CD4-positive, alpha-beta T cell (primary cell): ENCODE results near the gene COX4I2. TPM values are rescaled to one million over a fixed set of nuclear protein-coding genes. Genes with fewer than 3 reads are reported as not detected.
A peak's percentile ranks its signal among the peaks of the same experiment; 100 is the strongest.

Experiments
- ATAC-seq: fragments of 200-7000 bp; cut with Tn5 transposase; one replicate; pipeline ENCODE4 v1.10.0; 2022; ENCODE audit warnings: mild to moderate bottlenecking; ENCODE audit not compliant: poor library complexity
- CTCF ChIA-PET: fragments of 350-600 bp; sonication (Branson Sonifier 250); formaldehyde crosslinking; loops from one replicate; lab custom pipeline; 2021; ENCODE audit warnings: antibody characterized with exemption, inconsistent platforms; lab: Charles Lee
- POLR2A ChIA-PET: fragments of 350-600 bp; sonication (Branson Sonifier 250); formaldehyde crosslinking; loops from one replicate; lab custom pipeline; 2021; ENCODE audit warnings: antibody characterized with exemption, inconsistent platforms; lab: Charles Lee
- DNase-seq, 14 experiments: peaks; one replicate each; pipeline ENCODE4 v3.0.0-alpha.2; 2013 to 2020; ENCODE audit warnings: mixed read lengths in 2 of 14
- H3K27ac ChIP-seq, 2 donors: one replicate each; pipeline versions ENCODE4 v1.5.1 to v1.7.0; 2013; ENCODE audit warnings: low read length in 2 of 2, low read depth in 1 of 2, mild to moderate bottlenecking in 1 of 2
- H3K27me3 ChIP-seq, 2 experiments: 1 replicate in 1 of 2; 2 replicates in 1 of 2; pipeline versions ENCODE4 v1.6.1 to v1.7.0; 2013; ENCODE audit warnings: low read length in 2 of 2, control low read depth in 1 of 2, mild to moderate bottlenecking in 1 of 2, moderate library complexity in 1 of 2; ENCODE audit not compliant: insufficient read depth in 2 of 2, control insufficient read depth in 1 of 2
- H3K36me3 ChIP-seq: one replicate; pipeline ENCODE4 v1.6.1; 2013; ENCODE audit warnings: low read length, control low read depth; ENCODE audit not compliant: insufficient read depth
- H3K4me1 ChIP-seq: one replicate; pipeline ENCODE4 v1.6.1; 2013; ENCODE audit warnings: low read length, control low read depth; ENCODE audit not compliant: insufficient read depth
- H3K4me3 ChIP-seq: one replicate; pipeline ENCODE4 v1.5.1; 2013; ENCODE audit warnings: mild to moderate bottlenecking, low read length, moderate library complexity
- H3K9me3 ChIP-seq, 2 experiments: 1 replicate in 1 of 2; 2 replicates in 1 of 2; pipeline versions ENCODE4 v1.6.1 to v1.7.0; 2013; ENCODE audit warnings: low read length in 2 of 2, mild to moderate bottlenecking in 2 of 2, control low read depth in 1 of 2, moderate library complexity in 1 of 2; ENCODE audit not compliant: control insufficient read depth in 1 of 2, insufficient read depth in 1 of 2
- H3K27ac Mint-ChIP-seq: one replicate; pipeline ENCODE4 v1.8.0; 2020; ENCODE audit warnings: mixed read lengths
- H3K27me3 Mint-ChIP-seq: one replicate; pipeline ENCODE4 v1.8.0; 2021; ENCODE audit warnings: mixed read lengths
- H3K36me3 Mint-ChIP-seq: one replicate; pipeline ENCODE4 v1.8.0; 2021; ENCODE audit warnings: low read depth, mixed read lengths
- H3K4me1 Mint-ChIP-seq: one replicate; pipeline ENCODE4 v1.8.0; 2021; ENCODE audit warnings: low read depth, mixed read lengths
- H3K4me3 Mint-ChIP-seq: one replicate; pipeline ENCODE4 v1.8.0; 2020; ENCODE audit warnings: mild to moderate bottlenecking, mixed read lengths
- H3K9me3 Mint-ChIP-seq: one replicate; pipeline ENCODE4 v1.8.0; 2020; ENCODE audit warnings: mixed read lengths
- intact Hi-C, 2 experiments: fragments of 100-400 bp; cut with DNase I in 1 of 2; cut with micrococcal nuclease in 1 of 2; formaldehyde crosslinking; loops; one replicate each; pipeline versions ENCODE4 v1.15.1 to v1.9.0; 2023 to 2025; cut with DNase I, micrococcal nuclease
- total RNA-seq, 174 experiments: library from RNA in 2 of 174; stranded (reverse) in 2 of 174; gene quantifications; one replicate each; pipeline ENCODE4 v1.2.3 and lab custom pipeline; 2021 to 2026
- TF ChIP-seq, protein P1 (sequence below): fragments of 200-600 bp; IDR thresholded peaks from one replicate; pipeline ENCODE4 v1.8.0; 2022; ENCODE audit warnings: antibody characterized with exemption, mild to moderate bottlenecking

COX4I2 gene
- total RNA-seq, 2 experiments from 2014 or later, result not detected

DNA sequence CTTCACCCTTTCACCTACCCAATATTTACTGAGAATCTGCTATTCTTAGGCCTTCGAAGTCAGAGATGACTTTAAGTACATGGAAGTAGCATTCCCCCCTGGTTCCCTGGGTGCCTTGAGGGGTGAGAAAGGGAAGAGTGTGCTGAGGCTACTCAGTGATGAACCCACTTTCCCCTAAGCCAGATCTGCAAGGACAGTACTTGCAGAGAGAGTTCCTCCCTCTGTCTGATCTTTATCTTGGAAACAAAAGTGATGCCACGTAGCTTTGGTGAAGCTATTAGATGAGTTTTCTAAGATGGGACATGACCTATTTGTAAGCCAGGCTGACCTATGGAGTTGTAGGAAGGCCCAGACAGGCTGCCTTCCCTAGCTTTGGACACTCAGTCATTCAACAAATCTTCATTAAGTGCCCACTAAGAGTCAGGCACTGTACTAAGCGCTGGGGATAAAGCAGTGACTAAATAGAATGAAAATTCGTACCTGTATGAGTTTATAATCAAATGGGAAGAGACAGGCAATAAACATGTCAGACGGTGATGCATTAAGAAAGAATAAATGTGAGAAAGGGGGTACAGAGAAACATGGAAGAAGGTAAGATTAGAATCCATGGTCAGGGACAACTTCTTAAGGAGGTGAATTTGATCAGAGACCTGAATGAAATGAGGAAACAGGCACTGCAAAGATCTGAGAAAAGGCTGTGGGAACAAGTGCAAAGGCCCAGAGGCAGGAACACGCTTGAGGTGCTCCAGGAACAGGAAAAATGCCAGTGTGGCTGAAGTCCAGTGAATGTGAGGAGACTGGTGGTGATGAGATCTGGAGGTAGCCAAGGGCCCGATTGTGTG, 42.8 kb downstream of the COX4I2 start:
- POLR2A ChIA-PET, result interaction anchor here (1.0 kb wide), 1 partner anchor 40 kb away, joined by 4 read pairs; no protein-coding TSS in a partner anchor
- peaks cover 48% of the 10 kb centered on the region for H3K36me3 Mint-ChIP-seq
- DNase-seq (no peak), ATAC-seq (no peak)
- no peak overlapping the region for H3K4me3 Mint-ChIP-seq
- intact Hi-C loops, result no loop called here
- Histone ChIP-seq H3K27me3 (no peaks in the 10 kb centered on the region), H3K9me3 (no peaks in the 10 kb centered on the region), H3K36me3 (peaks cover 22% of the 10 kb centered on the region), H3K4me3 (no peak overlapping the region), H3K27ac (peak overlapping the region in 1 of 2 donors; percentile 23), H3K4me1 (peaks cover 98% of the 10 kb centered on the region)
- TF ChIP-seq, protein P1, sequence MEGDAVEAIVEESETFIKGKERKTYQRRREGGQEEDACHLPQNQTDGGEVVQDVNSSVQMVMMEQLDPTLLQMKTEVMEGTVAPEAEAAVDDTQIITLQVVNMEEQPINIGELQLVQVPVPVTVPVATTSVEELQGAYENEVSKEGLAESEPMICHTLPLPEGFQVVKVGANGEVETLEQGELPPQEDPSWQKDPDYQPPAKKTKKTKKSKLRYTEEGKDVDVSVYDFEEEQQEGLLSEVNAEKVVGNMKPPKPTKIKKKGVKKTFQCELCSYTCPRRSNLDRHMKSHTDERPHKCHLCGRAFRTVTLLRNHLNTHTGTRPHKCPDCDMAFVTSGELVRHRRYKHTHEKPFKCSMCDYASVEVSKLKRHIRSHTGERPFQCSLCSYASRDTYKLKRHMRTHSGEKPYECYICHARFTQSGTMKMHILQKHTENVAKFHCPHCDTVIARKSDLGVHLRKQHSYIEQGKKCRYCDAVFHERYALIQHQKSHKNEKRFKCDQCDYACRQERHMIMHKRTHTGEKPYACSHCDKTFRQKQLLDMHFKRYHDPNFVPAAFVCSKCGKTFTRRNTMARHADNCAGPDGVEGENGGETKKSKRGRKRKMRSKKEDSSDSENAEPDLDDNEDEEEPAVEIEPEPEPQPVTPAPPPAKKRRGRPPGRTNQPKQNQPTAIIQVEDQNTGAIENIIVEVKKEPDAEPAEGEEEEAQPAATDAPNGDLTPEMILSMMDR, result no peak
- H3K27ac Mint-ChIP-seq, result peak overlapping the region; percentile 56
- no peaks in the 10 kb centered on the region for H3K27me3 Mint-ChIP-seq
- H3K4me1 Mint-ChIP-seq, result peaks cover 94% of the 10 kb centered on the region
- CTCF ChIA-PET, result interaction anchor here (1.8 kb wide), 1 partner anchor 19 kb away, joined by 8 read pairs; no protein-coding TSS in a partner anchor
- H3K9me3 Mint-ChIP-seq, result no peaks in the 10 kb centered on the region

DNA sequence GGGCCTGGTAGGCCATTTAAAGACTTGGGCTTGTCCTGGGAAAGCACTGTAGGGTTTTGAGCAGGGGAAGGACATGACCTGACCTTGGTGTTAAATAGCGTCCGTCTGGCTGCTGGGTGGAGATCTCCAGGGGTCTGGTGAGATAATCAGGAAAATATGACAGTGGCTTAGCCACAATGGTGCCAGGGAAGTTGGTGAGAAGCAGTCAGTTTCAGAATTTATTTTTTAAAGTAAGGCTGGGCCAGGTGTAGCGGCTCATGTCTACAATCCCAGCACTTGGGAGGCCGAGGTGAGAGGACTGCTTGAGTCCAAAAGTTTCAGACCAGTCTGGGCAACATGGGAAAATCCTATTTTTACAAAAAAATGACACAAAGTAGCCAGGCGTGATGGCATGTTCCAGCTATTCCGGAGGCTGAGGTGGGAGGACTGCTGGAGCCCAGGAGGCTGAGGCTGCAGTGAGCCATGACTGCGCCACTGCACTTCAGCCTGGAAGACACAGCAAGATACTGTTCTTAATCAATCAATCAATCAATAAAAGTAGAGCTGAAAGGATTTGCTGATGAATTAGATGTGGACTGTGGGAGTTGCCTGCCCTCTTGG, 43.5 kb downstream of the COX4I2 start:
- H3K4me3 ChIP-seq, result no peak overlapping the region
- Mint-ChIP-seq H3K4me1 (peaks cover 94% of the 10 kb centered on the region), H3K27ac (peak overlapping the region; percentile 56), H3K9me3 (no peaks in the 10 kb centered on the region), H3K27me3 (no peaks in the 10 kb centered on the region), H3K4me3 (no peak overlapping the region), H3K36me3 (peaks cover 55% of the 10 kb centered on the region)
- ChIA-PET CTCF (no interaction called here), POLR2A (no interaction called here)
- no peaks in the 10 kb centered on the region for H3K27me3 ChIP-seq
- peaks cover 98% of the 10 kb centered on the region for H3K4me1 ChIP-seq
- H3K36me3 ChIP-seq, result peaks cover 22% of the 10 kb centered on the region
- DNase-seq (no peak), ATAC-seq (no peak)
- no peaks in the 10 kb centered on the region for H3K9me3 ChIP-seq
- no peak overlapping the region for H3K27ac ChIP-seq
- TF ChIP-seq, protein P1, result no peak
- intact Hi-C loops, result no loop called here

DNA sequence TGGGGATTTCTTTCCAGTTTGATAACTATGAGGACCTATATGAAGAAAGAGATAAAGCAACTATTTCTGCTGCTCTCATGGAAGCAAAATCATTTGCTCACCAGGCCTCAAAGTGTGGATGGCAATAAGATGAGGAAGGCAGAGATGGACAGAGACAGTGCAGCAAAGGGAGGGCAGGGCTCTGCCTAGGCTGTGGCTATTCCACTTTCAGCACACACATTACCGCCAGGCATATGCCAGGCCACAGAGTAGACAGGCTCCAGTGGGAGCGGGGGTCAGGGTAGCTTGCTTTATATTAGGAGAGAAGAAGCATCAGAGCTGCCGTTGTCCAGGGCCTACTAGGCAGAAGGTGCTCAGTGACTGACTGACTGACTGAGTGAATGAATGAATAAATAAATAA, 44.1 kb downstream of the COX4I2 start:
- no peak overlapping the region for H3K4me3 Mint-ChIP-seq
- POLR2A ChIA-PET, result no interaction called here
- H3K4me1 Mint-ChIP-seq, result peaks cover 94% of the 10 kb centered on the region
- H3K27ac Mint-ChIP-seq, result peak overlapping the region; percentile 56
- intact Hi-C loops, result no loop called here
- DNase-seq (no peak), ATAC-seq (no peak)
- H3K36me3 Mint-ChIP-seq, result peaks cover 61% of the 10 kb centered on the region
- no peaks in the 10 kb centered on the region for H3K9me3 ChIP-seq
- no peaks in the 10 kb centered on the region for H3K27me3 ChIP-seq
- CTCF ChIA-PET, result no interaction called here
- no peaks in the 10 kb centered on the region for H3K27me3 Mint-ChIP-seq
- no peak overlapping the region for H3K27ac ChIP-seq
- no peak overlapping the region for H3K4me3 ChIP-seq
- TF ChIP-seq, protein P1, result no peak
- H3K36me3 ChIP-seq, result peaks cover 26% of the 10 kb centered on the region
- H3K4me1 ChIP-seq, result peaks cover 92% of the 10 kb centered on the region
- no peaks in the 10 kb centered on the region for H3K9me3 Mint-ChIP-seq
